Heart left ventricle (tissue), 13 donors: ENCODE measurements around the gene SMOC2.

Experiments used
- CTCF ChIP-seq, 12 donors: fragments of 200-600 bp; sonication (generic) in 4 of 12; IDR thresholded peaks; one replicate each; pipeline versions ENCODE4 v1.5.0 to v1.8.0; 2018 to 2022; ENCODE audit warnings: antibody characterized with exemption in 12 of 12, mild to moderate bottlenecking in 5 of 12
- POLR2A ChIP-seq, 2 donors: fragments of 450-650 bp; IDR thresholded peaks; one replicate each; pipeline ENCODE4 v1.6.1; 2017; ENCODE audit warnings: antibody characterized with exemption in 2 of 2, mild to moderate bottlenecking in 2 of 2, moderate library complexity in 2 of 2
- donor health status: ischemic (EF 13 %, LVEDD 7.1; RV severe dilation, severe dysfunction).
- donor health status: DM: no; HTN: yes; CAD: no.
- donor health status: DM: no; HTN: no; CAD: no.
- donor health status: ischemic (EF 25% LVEDD 6.9; RV normal size, moderate dysfunction).
- donor health status: ischemic (EF 25% LVEDD 5.7; RV mildly dilated, moderate dysfunction).
- donor health status: ischemic (EF 35%, LVEDD 5.7; RV mildly dilated, moderate dysfunction).
- donor health status: nonischemic (EF 11% LVEDD 7.7; RV severe dilation, severe dysfunction).
- donor health status: DM: yes; HTN: yes; CAD: no.
- donor health status: PGD.
- donor health status: ischemic (EF 29% LVEDD 5.4; RV normal size, mild dysfunction).
- donor health status: nonischemic (EF 23%, LVEDD 6.1; RV moderate dilation, normal function).

GRCh38 chr6:168559574-168560098 is 118.7 kb downstream of the SMOC2 start:
- TF ChIP-seq POLR2A (IDR thresholded peaks at IDR 0.05) (no peak), CTCF (IDR thresholded peaks at IDR 0.05) (no peak)
